ENCODE measurements around the gene PSMG4.

Gene PSMG4

GRCh38 chr6:3303795-3304411, 45.2 kb downstream of the PSMG4 start:
- DNase-seq (ENCODE audit: low read depth), result no peak
- H3K4me3 ChIP-seq (ENCODE audit: low read length), result no peak overlapping the region
- TF ChIP-seq, protein P1, sequence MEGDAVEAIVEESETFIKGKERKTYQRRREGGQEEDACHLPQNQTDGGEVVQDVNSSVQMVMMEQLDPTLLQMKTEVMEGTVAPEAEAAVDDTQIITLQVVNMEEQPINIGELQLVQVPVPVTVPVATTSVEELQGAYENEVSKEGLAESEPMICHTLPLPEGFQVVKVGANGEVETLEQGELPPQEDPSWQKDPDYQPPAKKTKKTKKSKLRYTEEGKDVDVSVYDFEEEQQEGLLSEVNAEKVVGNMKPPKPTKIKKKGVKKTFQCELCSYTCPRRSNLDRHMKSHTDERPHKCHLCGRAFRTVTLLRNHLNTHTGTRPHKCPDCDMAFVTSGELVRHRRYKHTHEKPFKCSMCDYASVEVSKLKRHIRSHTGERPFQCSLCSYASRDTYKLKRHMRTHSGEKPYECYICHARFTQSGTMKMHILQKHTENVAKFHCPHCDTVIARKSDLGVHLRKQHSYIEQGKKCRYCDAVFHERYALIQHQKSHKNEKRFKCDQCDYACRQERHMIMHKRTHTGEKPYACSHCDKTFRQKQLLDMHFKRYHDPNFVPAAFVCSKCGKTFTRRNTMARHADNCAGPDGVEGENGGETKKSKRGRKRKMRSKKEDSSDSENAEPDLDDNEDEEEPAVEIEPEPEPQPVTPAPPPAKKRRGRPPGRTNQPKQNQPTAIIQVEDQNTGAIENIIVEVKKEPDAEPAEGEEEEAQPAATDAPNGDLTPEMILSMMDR (conservative IDR thresholded peaks at IDR 0.05; ENCODE audit: low read length), result no peak

- DNase-seq (ENCODE audit: low read depth), result no peak
- TF ChIP-seq, protein P1 (conservative IDR thresholded peaks at IDR 0.05; ENCODE audit: low read length), result no peak
- H3K4me3 ChIP-seq (ENCODE audit: low read length), result no peak overlapping the region
Measured at GRCh38 chr6:3304500-3305215, 45.9 kb downstream of the PSMG4 start.

DNA sequence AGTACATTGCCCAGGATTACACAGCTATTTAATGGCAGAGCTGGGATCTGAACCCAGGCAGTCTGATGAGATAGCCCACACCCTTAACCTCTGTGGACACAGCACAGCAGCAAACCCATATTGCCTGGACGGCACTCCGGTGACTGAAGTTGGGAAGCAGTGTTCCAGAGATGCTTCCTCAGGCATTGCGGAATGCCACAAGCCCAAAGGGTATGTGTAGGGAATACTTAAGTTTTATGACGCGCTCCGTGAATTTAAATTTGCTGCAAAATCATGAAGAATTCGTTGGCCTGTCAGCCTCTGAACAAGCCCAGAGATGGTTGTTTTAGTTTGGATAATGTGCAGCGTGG, 46.4 kb downstream of the PSMG4 start:
- no peak for DNase-seq (ENCODE audit: low read depth)
- TF ChIP-seq, protein P1 (conservative IDR thresholded peaks at IDR 0.05; ENCODE audit: low read length), result no peak
- no peak overlapping the region for H3K4me3 ChIP-seq (ENCODE audit: low read length)

DNA sequence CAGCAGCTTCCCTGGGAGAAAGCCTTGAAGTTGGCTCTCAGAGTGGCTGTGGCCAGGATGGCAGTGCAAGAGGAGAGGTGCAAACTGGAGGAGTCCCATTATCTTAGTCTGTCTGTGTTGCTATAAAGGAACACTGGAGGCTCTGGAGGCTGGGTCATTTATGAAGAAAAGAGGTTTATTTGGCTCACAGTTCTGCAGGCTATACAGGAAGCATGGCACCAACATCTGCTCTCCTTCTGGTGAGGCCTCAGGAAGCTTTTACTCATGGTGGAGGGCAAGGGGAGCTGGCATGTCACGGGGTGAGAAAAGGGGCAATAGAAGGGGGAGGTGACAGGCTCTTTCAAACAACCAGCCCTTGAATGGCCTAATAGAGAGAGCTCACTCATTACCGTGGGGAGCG, 47.1 kb downstream of the PSMG4 start:
- TF ChIP-seq, protein P1 (conservative IDR thresholded peaks at IDR 0.05; ENCODE audit: low read length), result no peak
- no peak overlapping the region for H3K4me3 ChIP-seq (ENCODE audit: low read length)
- DNase-seq (ENCODE audit: low read depth), result no peak

DNA sequence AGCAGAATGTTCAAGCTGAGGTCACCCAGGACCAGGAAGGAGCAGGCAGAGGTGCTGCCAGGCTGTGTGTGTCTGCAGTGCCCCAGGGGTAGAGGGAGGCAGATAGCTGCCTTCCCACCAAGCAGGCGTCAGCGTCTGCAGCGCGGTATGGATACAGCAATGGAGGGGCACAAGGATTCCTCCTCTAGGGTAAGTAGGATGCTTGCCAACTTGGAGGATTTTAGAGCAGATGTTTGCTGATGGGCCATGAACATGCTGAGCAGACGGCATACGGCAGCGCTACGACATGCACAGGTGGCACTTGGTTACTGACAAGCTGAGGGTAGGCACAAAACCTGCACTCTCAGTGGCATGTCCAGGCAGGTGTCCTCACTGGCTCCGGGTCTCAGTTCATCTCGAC, 48.1 kb downstream of the PSMG4 start:
- no peak for DNase-seq (ENCODE audit: low read depth)
- TF ChIP-seq, protein P1 (conservative IDR thresholded peaks at IDR 0.05; ENCODE audit: low read length), result no peak
- no peak overlapping the region for H3K4me3 ChIP-seq (ENCODE audit: low read length)

GRCh38 chr6:3307436-3307835, 48.7 kb downstream of the PSMG4 start:
- no peak for DNase-seq (ENCODE audit: low read depth)
- TF ChIP-seq, protein P1 (conservative IDR thresholded peaks at IDR 0.05; ENCODE audit: low read length), result no peak
- H3K4me3 ChIP-seq (ENCODE audit: low read length), result no peak overlapping the region

- no peak overlapping the region for H3K4me3 ChIP-seq (ENCODE audit: low read length)
- DNase-seq (ENCODE audit: low read depth), result no peak
- TF ChIP-seq, protein P1 (conservative IDR thresholded peaks at IDR 0.05; ENCODE audit: low read length), result no peak
Measured at GRCh38 chr6:3308106-3308505, 49.4 kb downstream of the PSMG4 start.
